IMR-90 (cell line): ENCODE results near the gene DDX19B. TPM values are rescaled to one million over a fixed set of nuclear protein-coding genes. Genes with fewer than 3 reads are reported as not detected.

ENCODE experiments used
- ATAC-seq: fragments of 200-7000 bp; cut with Tn5 transposase; 2 replicates; pipeline ENCODE4 v1.9.1; 2020; ENCODE audit warnings: low read depth, mild to moderate bottlenecking, moderate library complexity
- BruUV-seq: library from RNA; stranded (reverse); fragments of 400-500 nt; replicated peaks from 2 replicates; lab custom pipeline; 2021; lab: Mats Ljungman, UMichigan
- CTCF ChIA-PET: fragments of 300-600 bp; formaldehyde crosslinking; extraction: SDS; loops from one replicate; lab custom pipeline; 2021; ENCODE audit warnings: antibody characterized with exemption; lab: Yijun Ruan, JAX
- POLR2A ChIA-PET: fragments of 300-600 bp; sonication (Branson Sonifier 250); formaldehyde crosslinking; loops from one replicate; lab custom pipeline; 2022; ENCODE audit warnings: antibody characterized with exemption; ENCODE audit not compliant: unreplicated experiment; lab: Charles Lee
- DNase-seq: peaks from one replicate; pipeline ENCODE4 v3.0.0; 2013
- H2AFZ ChIP-seq: replicated peaks from 2 replicates; pipeline ENCODE3; 2013; ENCODE audit warnings: low read length, mild to moderate bottlenecking; ENCODE audit not compliant: poor library complexity
- H2AK5ac ChIP-seq: 2 replicates; pipeline ENCODE4 v1.6.1; 2013; ENCODE audit warnings: low read depth, low read length, inconsistent platforms
- H2AK9ac ChIP-seq: replicated peaks from 2 replicates; pipeline ENCODE3; 2013; ENCODE audit warnings: mild to moderate bottlenecking, low read depth, low read length, moderate library complexity; ENCODE audit not compliant: poor library complexity
- H2BK120ac ChIP-seq: 2 replicates; pipeline ENCODE4 v1.6.1; 2013; ENCODE audit warnings: low read depth, low read length, inconsistent platforms
- H2BK15ac ChIP-seq: 3 replicates; pipeline ENCODE4 v1.6.1; 2013; ENCODE audit warnings: low read depth, low read length, inconsistent platforms
- H2BK20ac ChIP-seq: 2 replicates; pipeline ENCODE4 v1.6.1; 2013; ENCODE audit warnings: low read depth, mild to moderate bottlenecking, inconsistent platforms, low read length, moderate library complexity
- H2BK5ac ChIP-seq: 2 replicates; pipeline ENCODE4 v1.6.1; 2013; ENCODE audit warnings: mild to moderate bottlenecking, low read depth, low read length, inconsistent platforms; ENCODE audit not compliant: poor library complexity, severe bottlenecking
- H3K14ac ChIP-seq: replicated peaks from 2 replicates; pipeline ENCODE4 v1.6.1; 2013; ENCODE audit warnings: low read depth, low read length, inconsistent platforms
- H3K18ac ChIP-seq: 2 replicates; pipeline ENCODE4 v1.6.1; 2013; ENCODE audit warnings: low read depth, low read length, control low read depth
- H3K23ac ChIP-seq: 2 replicates; pipeline ENCODE4 v1.6.1; 2013; ENCODE audit warnings: low read depth, low read length, inconsistent platforms
- H3K27ac ChIP-seq: 2 replicates; pipeline ENCODE4 v1.5.1; 2013; ENCODE audit warnings: mild to moderate bottlenecking, control low read depth, low read length; ENCODE audit not compliant: insufficient read depth
- H3K27me3 ChIP-seq: 2 replicates; pipeline ENCODE4 v1.6.1; 2013; ENCODE audit warnings: low read length; ENCODE audit not compliant: control insufficient read depth, insufficient read depth
- H3K36me3 ChIP-seq: 2 replicates; pipeline ENCODE4 v1.6.1; 2013; ENCODE audit warnings: low read length, mixed read lengths; ENCODE audit not compliant: control insufficient read depth, insufficient read depth
- H3K4ac ChIP-seq: 2 replicates; pipeline ENCODE4 v1.6.1; 2013; ENCODE audit warnings: low read depth, low read length, inconsistent platforms
- H3K4me1 ChIP-seq: 2 replicates; pipeline ENCODE4 v1.6.1; 2013; ENCODE audit warnings: low read length, mixed read lengths; ENCODE audit not compliant: control insufficient read depth, insufficient read depth
- H3K4me2 ChIP-seq: 2 replicates; pipeline ENCODE4 v1.6.1; 2013; ENCODE audit warnings: low read depth, mild to moderate bottlenecking, control low read depth, low read length, moderate library complexity
- H3K4me3 ChIP-seq: 2 replicates; pipeline ENCODE4 v1.5.1; 2013; ENCODE audit warnings: low read depth, mild to moderate bottlenecking, control low read depth, low read length, moderate library complexity; ENCODE audit not compliant: insufficient read depth
- H3K56ac ChIP-seq: 2 replicates; pipeline ENCODE4 v1.6.1; 2013; ENCODE audit warnings: low read length, inconsistent platforms; ENCODE audit not compliant: insufficient read depth; ENCODE audit errors: extremely low read depth
- H3K79me1 ChIP-seq, 2 experiments: 2 replicates each; pipeline ENCODE4 v1.6.1; 2013; ENCODE audit warnings: low read length in 2 of 2, inconsistent platforms in 1 of 2, low read depth in 1 of 2
- H3K9ac ChIP-seq: 2 replicates; pipeline ENCODE4 v1.6.1; 2013; ENCODE audit warnings: low read depth, low read length, control low read depth
- H3K9me1 ChIP-seq: 2 replicates; pipeline ENCODE4 v1.6.1; 2013; ENCODE audit warnings: low read length, inconsistent platforms; ENCODE audit not compliant: insufficient read depth
- H3K9me3 ChIP-seq: 2 replicates; pipeline ENCODE4 v1.6.1; 2013; ENCODE audit warnings: low read length; ENCODE audit not compliant: control insufficient read depth, insufficient read depth
- H4K20me1 ChIP-seq: 2 replicates; pipeline ENCODE4 v1.6.1; 2013; ENCODE audit warnings: low read length, inconsistent platforms; ENCODE audit not compliant: insufficient read depth
- H4K5ac ChIP-seq: 2 replicates; pipeline ENCODE4 v1.6.1; 2013; ENCODE audit warnings: mild to moderate bottlenecking, low read depth, low read length, control low read depth
- H4K8ac ChIP-seq, 2 experiments: 2 replicates each; pipeline ENCODE4 v1.6.1; 2013; ENCODE audit warnings: low read depth in 2 of 2, low read length in 2 of 2, control low read depth in 1 of 2, inconsistent platforms in 1 of 2
- H4K91ac ChIP-seq: 2 replicates; pipeline ENCODE4 v1.6.1; 2013; ENCODE audit warnings: low read depth, low read length, inconsistent platforms; ENCODE audit not compliant: insufficient read depth
- BHLHE40 ChIP-seq: fragments of 150-350 bp; IDR thresholded peaks from 2 replicates; pipeline ENCODE4 v1.6.1; 2016; ENCODE audit warnings: mild to moderate bottlenecking, low read depth, low read length
- CEBPB ChIP-seq: IDR thresholded peaks from 2 replicates; pipeline ENCODE4 v1.6.1; 2012; ENCODE audit warnings: low read depth, low read length, improper control_type of control experiment
- CHD1 ChIP-seq: IDR thresholded peaks from 2 replicates; pipeline ENCODE4 v1.6.1; 2012; ENCODE audit warnings: low read depth, low read length, improper control_type of control experiment
- FOS ChIP-seq: fragments of 150-350 bp; IDR thresholded peaks from 2 replicates; pipeline ENCODE4 v1.6.1; 2016; ENCODE audit warnings: low read depth, low read length
- MAFK ChIP-seq: IDR thresholded peaks from 2 replicates; pipeline ENCODE4 v1.6.1; 2012; ENCODE audit warnings: low read depth, low read length, improper control_type of control experiment
- MAZ ChIP-seq: IDR thresholded peaks from 2 replicates; pipeline ENCODE4 v1.6.1; 2012; ENCODE audit warnings: low read depth, mild to moderate bottlenecking, low read length, improper control_type of control experiment, moderate library complexity, borderline replicate concordance
- RFX5 ChIP-seq: IDR thresholded peaks from 2 replicates; pipeline ENCODE4 v1.8.0; 2012; ENCODE audit warnings: low read depth, mild to moderate bottlenecking, low read length, moderate library complexity
- SMC3 ChIP-seq: fragments of 150-350 bp; IDR thresholded peaks from 2 replicates; pipeline ENCODE4 v1.6.1; 2016; ENCODE audit warnings: low read depth, mild to moderate bottlenecking, antibody characterized with exemption, low read length, moderate library complexity
- WGBS, 2 experiments: methylation state at CpG; one replicate each; pipeline versions ENCODE4 v1.1.5 to v1.1.7; 2013; ENCODE audit warnings: missing lambda C conversion rate in 2 of 2; ENCODE audit not compliant: insufficient read length in 1 of 2; ENCODE audit errors: extremely low coverage in 2 of 2; 5-methylcytosine and 5-hydroxymethylcytosine counted together
- dilution Hi-C: fragments of 300-500 bp; cut with HindIII; formaldehyde crosslinking; loops from one replicate; pipeline ENCODE4 v1.14.3; 2018; ENCODE audit warnings: low sequenced_read_pairs; ENCODE audit not compliant: unreplicated experiment
- in situ Hi-C: fragments of 300-500 bp; cut with MboI; formaldehyde crosslinking; loops from 3 replicates; pipeline ENCODE4 v1.14.3; 2019; ENCODE audit warnings: low sequenced_read_pairs, inconsistent platforms, mixed read lengths
- intact Hi-C: fragments of 100-400 bp; cut with micrococcal nuclease; formaldehyde crosslinking; loops from 2 replicates; pipeline ENCODE4 v1.10.0; 2022
- polyA plus RNA-seq, 3 experiments: library from polyadenylated mRNA; depleted of rRNA; stranded (reverse); fragments of >200 nt; gene quantifications; 2 replicates each; pipeline ENCODE4 v1.2.3, GENCODE V29; 2012; ENCODE audit warnings: low replicate concordance in 1 of 3
- total RNA-seq: library from RNA; depleted of rRNA; stranded (reverse); fragments of >200 nt; gene quantifications from 2 replicates; pipeline ENCODE4 v1.2.3, GENCODE V29; 2012

The DDX19B gene
- total and polyA plus RNA-seq, 2 of the 4 experiments (the other 2 are of a cell fraction): 33.3 to 41.0 TPM

DNA sequence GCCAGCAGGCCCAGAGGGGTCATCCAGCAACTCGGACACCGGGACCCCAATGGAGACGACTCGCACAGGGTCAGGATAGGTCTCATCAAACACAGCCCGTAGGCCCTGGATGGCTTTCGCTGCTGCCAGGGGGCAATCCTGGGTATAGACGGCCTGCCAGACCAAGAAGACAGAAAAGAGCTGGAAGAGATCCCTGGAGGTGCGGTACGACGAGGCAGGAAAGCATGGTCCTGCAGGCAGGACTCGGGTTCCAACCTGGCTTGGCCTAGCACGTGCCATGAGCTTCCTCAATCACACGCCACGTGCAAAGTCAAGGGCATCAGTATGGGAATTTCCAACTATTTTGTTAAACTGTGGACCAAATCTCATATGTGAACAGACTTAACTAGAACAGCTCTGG lies 40.9 kb upstream of the DDX19B start:
- DNase-seq (no peak), ATAC-seq (no peak)
- Histone ChIP-seq H3K9me1 (peaks cover 3% of the 10 kb centered on the region; the same call in 1 of the 2 replicates), H2BK15ac (no peak overlapping the region), H3K4me3 (no peak overlapping the region), H2AK9ac (no peak overlapping the region), H4K20me1 (peaks cover 41% of the 10 kb centered on the region; the same call in 1 of the 2 replicates), H4K8ac (no peak overlapping the region), H3K27ac (no peak overlapping the region), H3K18ac (no peak overlapping the region), H3K4me1 (no peaks in the 10 kb centered on the region), H3K23ac (no peak overlapping the region), H3K4ac (no peak overlapping the region), H3K9ac (no peak overlapping the region), H2AFZ (peak overlapping the region; percentile 15), H3K9me3 (no peaks in the 10 kb centered on the region), H3K14ac (no peak overlapping the region), H3K36me3 (peaks cover 82% of the 10 kb centered on the region), H2BK5ac (no peak overlapping the region), H3K56ac (no peak overlapping the region), H4K91ac (no peak overlapping the region), H3K79me1 (peaks cover 10 to 40% of the 10 kb centered on the region in 2 experiments), H4K5ac (no peak overlapping the region), H2AK5ac (no peak overlapping the region), H2BK20ac (no peak overlapping the region), H3K4me2 (no peak overlapping the region), H2BK120ac (no peak overlapping the region), H3K27me3 (no peaks in the 10 kb centered on the region)
- intact Hi-C loops (no loop called here), dilution Hi-C loops (no loop called here), in situ Hi-C loops (no loop called here)
- BruUV-seq: no TSS peak
- ChIA-PET CTCF (no interaction called here), POLR2A (no interaction called here)
- 100% methylated on average over 2 of the region's 14 CpGs; no CpG with 5 or more reads in 1 of the 2 experiments for WGBS, 2 experiments
- TF ChIP-seq FOS (no peak), BHLHE40 (no peak), MAZ (no peak), MAFK (no peak), CEBPB (no peak), RFX5 (no peak), SMC3 (no peak), CHD1 (no peak)
